Keratinocyte (primary cell): ENCODE results near the gene PCNT.

Experiments used
- CTCF ChIP-seq, 3 experiments: IDR thresholded peaks in 1 of 3; conservative IDR thresholded peaks in 1 of 3; optimal IDR thresholded peaks in 1 of 3; 2 replicates in 2 of 3; 3 replicates in 1 of 3; pipeline versions ENCODE3 to v1.5.1; 2011; ENCODE audit warnings: low read length in 3 of 3, mild to moderate bottlenecking in 3 of 3, moderate library complexity in 2 of 3, control low read depth in 1 of 3, inconsistent platforms in 1 of 3; ENCODE audit not compliant: insufficient read depth in 2 of 3; ENCODE audit errors: extremely low read depth in 1 of 3
- EZH2 ChIP-seq: IDR thresholded peaks from one replicate; pipeline ENCODE4 v1.6.1; 2012; ENCODE audit warnings: inconsistent platforms, mild to moderate bottlenecking, low read length, moderate library complexity

- TF ChIP-seq CTCF (optimal IDR thresholded peaks at IDR 0.05 in 1 of 3, IDR thresholded peaks at IDR 0.05 in 1 of 3, conservative IDR thresholded peaks at IDR 0.05 in 1 of 3; ENCODE audit: extremely low read depth in 1 of 3, insufficient read depth in 2 of 3, low read length in 3 of 3) (no peak), EZH2 (no peak)
These were observed 26.6 kb downstream of the PCNT start for GRCh38 chr21:46350571-46350970.
